Breast epithelium (tissue), 4 donors: Measurements from ENCODE around the gene FTCDNL1. TPM values are rescaled to one million over a fixed set of nuclear protein-coding genes. Genes with fewer than 3 reads are reported as not detected.

Experiments
- DNase-seq, 2 donors: peaks; one replicate each; pipeline ENCODE4 v3.0.0-alpha.2; 2019; ENCODE audit warnings: low spot score in 2 of 2
- H3K27ac ChIP-seq, 2 donors: fragments of 200-600 bp; sonication (generic) in 1 of 2; one replicate each; pipeline ENCODE4 v1.5.1; 2016 to 2019; ENCODE audit warnings: mild to moderate bottlenecking in 1 of 2
- H3K27me3 ChIP-seq, 2 donors: fragments of 200-600 bp; sonication (generic) in 1 of 2; one replicate each; pipeline versions ENCODE4 v1.5.1 to v1.6.0; 2017 to 2019; ENCODE audit warnings: control low read depth in 1 of 2, mild to moderate bottlenecking in 1 of 2
- H3K36me3 ChIP-seq: fragments of 200-600 bp; one replicate; pipeline ENCODE4 v1.5.1; 2019
- H3K4me1 ChIP-seq, 2 donors: fragments of 200-600 bp; sonication (generic); one replicate each; pipeline ENCODE4 v1.5.1; 2016 to 2019; ENCODE audit warnings: control low read depth in 1 of 2
- H3K4me3 ChIP-seq, 3 donors: fragments of 200-600 bp; sonication (generic); 1 replicate in 2 of 3; 2 replicates in 1 of 3; pipeline ENCODE4 v1.5.1; 2016 to 2019; ENCODE audit warnings: mild to moderate bottlenecking in 3 of 3, moderate library complexity in 2 of 3
- H3K9me3 ChIP-seq, 2 donors: fragments of 200-600 bp; sonication (generic) in 1 of 2; one replicate each; pipeline ENCODE4 v1.5.1; 2016 to 2019; ENCODE audit warnings: control low read depth in 1 of 2
- POLR2A ChIP-seq: fragments of 450-650 bp; IDR thresholded peaks from one replicate; pipeline ENCODE4 v1.6.1; 2016; ENCODE audit warnings: antibody characterized with exemption, mild to moderate bottlenecking, moderate library complexity
- POLR2AphosphoS5 ChIP-seq, 3 donors: sonication (generic); formaldehyde crosslinking; IDR thresholded peaks; one replicate each; pipeline ENCODE4 v1.6.1; 2017; ENCODE audit warnings: antibody characterized with exemption in 3 of 3
- intact Hi-C: fragments of 100-400 bp; cut with DNase I; formaldehyde crosslinking; loops from one replicate; pipeline ENCODE4 v1.15.1; 2023; ENCODE audit warnings: low total_unique reads
- total RNA-seq, 3 donors: library from RNA; depleted of rRNA; stranded (reverse); fragments of >200 nt; gene quantifications; one replicate each; pipeline ENCODE4 v1.1.0, GENCODE V29; 2016
- TF ChIP-seq, protein P1 (sequence below), 3 donors: fragments of 450-650 bp; IDR thresholded peaks; one replicate each; pipeline ENCODE4 v1.5.1; 2016 to 2017; ENCODE audit warnings: antibody characterized with exemption in 3 of 3, mild to moderate bottlenecking in 3 of 3, moderate library complexity in 3 of 3

The FTCDNL1 gene
- total RNA-seq, 3 donors from 2014 or later = 3.7 to 5.9 (median 5.2) TPM

DNA sequence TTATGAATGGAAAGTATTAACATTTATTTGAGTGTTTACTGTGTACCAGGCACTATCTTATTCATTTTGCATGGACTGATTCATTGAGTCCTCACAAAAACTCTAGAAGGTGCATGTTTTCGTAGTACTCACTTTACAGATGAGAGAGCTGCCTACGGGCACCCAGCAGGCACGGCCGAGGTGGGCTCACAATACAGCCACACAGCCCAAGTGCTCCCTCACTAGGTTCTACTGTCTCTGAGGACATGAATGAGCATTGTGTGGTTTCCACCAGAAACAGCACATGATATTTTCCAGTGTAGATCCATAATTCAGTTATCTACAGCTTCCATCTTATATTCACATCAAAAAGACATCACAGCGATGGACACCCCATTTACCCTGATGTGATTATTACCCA lies 101.4 kb downstream of the FTCDNL1 start:
- Histone ChIP-seq H3K27ac (no peak overlapping the region), H3K9me3 (no peaks in the 10 kb centered on the region), H3K4me3 (no peak overlapping the region), H3K36me3 (no peaks in the 10 kb centered on the region), H3K4me1 (no peaks in the 10 kb centered on the region), H3K27me3 (no peaks in the 10 kb centered on the region)
- intact Hi-C loops = no loop called here
- no peak for DNase-seq
- TF ChIP-seq, protein P1, sequence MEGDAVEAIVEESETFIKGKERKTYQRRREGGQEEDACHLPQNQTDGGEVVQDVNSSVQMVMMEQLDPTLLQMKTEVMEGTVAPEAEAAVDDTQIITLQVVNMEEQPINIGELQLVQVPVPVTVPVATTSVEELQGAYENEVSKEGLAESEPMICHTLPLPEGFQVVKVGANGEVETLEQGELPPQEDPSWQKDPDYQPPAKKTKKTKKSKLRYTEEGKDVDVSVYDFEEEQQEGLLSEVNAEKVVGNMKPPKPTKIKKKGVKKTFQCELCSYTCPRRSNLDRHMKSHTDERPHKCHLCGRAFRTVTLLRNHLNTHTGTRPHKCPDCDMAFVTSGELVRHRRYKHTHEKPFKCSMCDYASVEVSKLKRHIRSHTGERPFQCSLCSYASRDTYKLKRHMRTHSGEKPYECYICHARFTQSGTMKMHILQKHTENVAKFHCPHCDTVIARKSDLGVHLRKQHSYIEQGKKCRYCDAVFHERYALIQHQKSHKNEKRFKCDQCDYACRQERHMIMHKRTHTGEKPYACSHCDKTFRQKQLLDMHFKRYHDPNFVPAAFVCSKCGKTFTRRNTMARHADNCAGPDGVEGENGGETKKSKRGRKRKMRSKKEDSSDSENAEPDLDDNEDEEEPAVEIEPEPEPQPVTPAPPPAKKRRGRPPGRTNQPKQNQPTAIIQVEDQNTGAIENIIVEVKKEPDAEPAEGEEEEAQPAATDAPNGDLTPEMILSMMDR (IDR thresholded peaks at IDR 0.05) = no peak
- TF ChIP-seq POLR2A (no peak), POLR2AphosphoS5 (IDR thresholded peaks at IDR 0.05) (no peak)

DNA sequence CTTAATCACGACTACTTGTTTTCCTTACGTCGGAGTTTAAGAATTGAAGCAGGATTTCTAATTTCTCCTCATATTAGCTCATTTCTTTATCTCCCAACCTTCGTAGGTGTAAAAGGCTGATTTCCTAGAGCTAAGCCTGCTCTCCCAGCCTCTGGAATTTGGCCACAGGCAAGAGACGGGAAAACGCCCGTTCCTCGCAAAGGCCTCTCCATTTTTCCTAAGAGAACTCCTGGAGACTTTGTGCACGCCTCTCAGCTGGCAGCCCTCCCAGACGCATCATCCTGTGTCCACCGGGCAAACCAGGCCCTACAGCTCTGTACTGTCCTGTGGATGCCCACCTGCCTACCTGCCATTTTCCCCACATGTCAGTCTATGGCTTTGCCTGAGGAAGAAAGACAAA lies 106.3 kb downstream of the FTCDNL1 start:
- intact Hi-C loops = no loop called here
- DNase-seq = no peak
- TF ChIP-seq POLR2AphosphoS5 (IDR thresholded peaks at IDR 0.05) (no peak), POLR2A (no peak)
- TF ChIP-seq, protein P1 (IDR thresholded peaks at IDR 0.05) = no peak

DNA sequence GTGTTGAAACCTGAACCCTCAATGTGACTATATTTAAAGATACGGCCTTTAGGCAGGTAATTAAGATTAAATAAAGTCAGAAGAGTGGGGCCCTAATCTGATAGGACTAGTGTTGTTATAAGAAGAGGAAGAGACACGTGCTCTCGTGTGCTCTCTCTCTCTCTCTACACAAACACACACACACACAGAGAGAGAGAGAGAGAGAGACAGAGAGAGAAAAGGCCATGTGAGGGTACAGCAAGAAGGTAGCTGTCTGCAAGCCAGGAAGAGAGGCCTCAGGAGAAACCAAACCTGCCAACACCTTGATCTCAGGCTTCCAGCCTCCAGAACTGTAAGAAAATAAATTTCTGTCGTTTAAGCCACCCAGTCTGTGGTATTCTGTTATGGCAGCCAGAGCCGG lies 106.7 kb downstream of the FTCDNL1 start:
- H3K4me1 ChIP-seq = no peaks in the 10 kb centered on the region
- no peak for TF ChIP-seq POLR2A
- TF ChIP-seq, protein P1 (IDR thresholded peaks at IDR 0.05) = no peak
- TF ChIP-seq POLR2AphosphoS5 (IDR thresholded peaks at IDR 0.05) = no peak
- no peak overlapping the region for H3K27ac ChIP-seq
- H3K4me3 ChIP-seq = no peak overlapping the region
- intact Hi-C loops = no loop called here
- no peaks in the 10 kb centered on the region for H3K9me3 ChIP-seq
- no peaks in the 10 kb centered on the region for H3K27me3 ChIP-seq
- H3K36me3 ChIP-seq = no peaks in the 10 kb centered on the region
- DNase-seq = no peak

More for the DNA sequence above, 106.3 kb downstream of the FTCDNL1 start:
- Histone ChIP-seq H3K27me3 (no peaks in the 10 kb centered on the region), H3K9me3 (no peaks in the 10 kb centered on the region), H3K36me3 (no peaks in the 10 kb centered on the region), H3K4me3 (no peak overlapping the region), H3K4me1 (no peaks in the 10 kb centered on the region), H3K27ac (no peak overlapping the region)

DNA sequence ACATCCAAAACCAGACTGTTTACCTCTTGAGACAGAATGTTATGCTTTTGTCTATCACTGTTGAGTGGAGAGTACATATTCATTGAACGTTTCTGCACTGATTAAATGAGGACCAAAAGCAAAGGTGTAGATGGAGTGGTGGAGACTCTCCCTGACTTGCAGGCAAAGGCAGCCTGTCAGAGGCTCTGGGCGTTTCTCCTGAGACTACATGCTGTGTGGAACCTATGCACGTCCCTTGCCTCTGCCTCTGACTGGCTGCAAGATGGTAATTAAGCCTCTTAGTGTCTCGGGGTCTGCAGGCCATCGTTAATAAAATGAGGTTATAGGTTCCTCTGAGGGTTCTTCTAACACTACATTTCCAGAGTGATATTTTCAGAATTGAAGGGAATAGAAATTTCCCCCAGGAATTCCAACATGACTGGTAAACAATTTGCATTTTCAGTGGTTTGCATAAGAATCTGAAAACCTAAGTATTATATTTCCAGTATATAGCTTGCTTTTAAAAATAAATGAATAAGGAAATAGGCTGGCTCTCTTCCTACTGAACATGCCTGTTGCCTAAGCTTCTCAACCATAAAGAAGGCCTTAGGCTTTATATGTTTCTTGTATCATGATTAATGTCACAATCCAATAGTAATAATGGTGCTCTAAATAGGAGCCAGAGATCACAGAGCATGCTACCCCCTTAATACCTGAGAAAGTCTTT lies 107.4 kb downstream of the FTCDNL1 start:
- H3K4me1 ChIP-seq = no peaks in the 10 kb centered on the region
- intact Hi-C loops = no loop called here
- no peak overlapping the region for H3K27ac ChIP-seq
- H3K27me3 ChIP-seq = no peaks in the 10 kb centered on the region
- H3K9me3 ChIP-seq = no peaks in the 10 kb centered on the region
- no peaks in the 10 kb centered on the region for H3K36me3 ChIP-seq
- TF ChIP-seq POLR2AphosphoS5 (IDR thresholded peaks at IDR 0.05) (no peak), POLR2A (no peak)
- TF ChIP-seq, protein P1 (IDR thresholded peaks at IDR 0.05) = no peak
- DNase-seq = no peak
- no peak overlapping the region for H3K4me3 ChIP-seq

DNA sequence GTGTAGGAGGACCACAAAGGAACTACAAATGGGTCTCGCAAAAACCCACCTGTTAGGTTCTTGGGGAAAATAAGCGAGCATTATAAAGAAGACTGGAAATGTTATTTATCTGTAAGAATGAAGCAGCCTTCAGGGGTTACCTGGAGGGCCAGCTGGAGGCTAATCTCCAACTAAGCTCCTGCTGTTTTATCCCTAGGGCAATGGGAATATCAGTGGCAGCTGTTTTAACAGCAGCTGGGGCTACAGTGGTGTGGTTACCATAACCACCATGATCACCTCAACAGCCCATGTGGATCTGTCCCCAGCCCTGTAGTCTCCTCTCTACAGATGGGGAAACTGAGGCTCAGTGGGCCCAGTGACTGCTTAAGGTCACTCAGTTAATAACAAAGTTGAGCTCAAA lies 108.1 kb downstream of the FTCDNL1 start:
- intact Hi-C loops = no loop called here
- TF ChIP-seq POLR2A = no peak
- TF ChIP-seq, protein P1 (IDR thresholded peaks at IDR 0.05) = no peak
- TF ChIP-seq POLR2AphosphoS5 (IDR thresholded peaks at IDR 0.05) = no peak
- no peak overlapping the region for H3K4me3 ChIP-seq
- no peak for DNase-seq
- H3K27ac ChIP-seq = no peak overlapping the region
- H3K4me1 ChIP-seq = no peaks in the 10 kb centered on the region
- no peaks in the 10 kb centered on the region for H3K9me3 ChIP-seq
- no peaks in the 10 kb centered on the region for H3K36me3 ChIP-seq
- H3K27me3 ChIP-seq = no peaks in the 10 kb centered on the region
